ENCODE measurements around the gene SP8.

- no peak for TF ChIP-seq JUN (CRISPR knock-in tag; IDR thresholded peaks at IDR 0.05)
- TF ChIP-seq FOXP1 (CRISPR knock-in tag; IDR thresholded peaks at IDR 0.05; ENCODE audit: borderline replicate concordance): no peak
- TF ChIP-seq CTCF (IDR thresholded peaks at IDR 0.05): no peak
- TF ChIP-seq ATF6 (CRISPR knock-in tag; IDR thresholded peaks at IDR 0.05): no peak
These were observed 11.5 kb upstream of the SP8 start for GRCh38 chr7:20798081-20798693.

Data from WTC11 (cell line).